ENCODE results near the gene IPO11.

Gene IPO11

GRCh38 chr5:62403411-62404250 lies 8.9 kb upstream of the IPO11 start, which contains the start of gene DIMT1:
TSS of gene DIMT1 (minus strand) at chr5:62403905. CDS start at chr5:62403772, 133 bp downstream.
- Histone ChIP-seq H3K36me3 (ENCODE audit: control insufficient read depth, insufficient read depth, low read length) (peaks cover 3% of the 10 kb centered on the region), H3K4me3 (ENCODE audit: low read length) (peak within 1 kb of the TSS; percentile 95), H3K4me1 (ENCODE audit: control insufficient read depth, insufficient read depth, low read length) (peaks cover 5% of the 10 kb centered on the region), H3K9ac (ENCODE audit: low read length) (peak within 1 kb of the TSS; percentile 63), H3K27ac (ENCODE audit: low read depth, low read length) (peak within 1 kb of the TSS; percentile 83), H3K27me3 (ENCODE audit: control insufficient read depth, insufficient read depth, low read length) (no peaks in the 10 kb centered on the region)

- peak overlapping the region; percentile 78 for H3K4me3 ChIP-seq (ENCODE audit: low read length)
- no peaks in the 10 kb centered on the region for H3K36me3 ChIP-seq (ENCODE audit: control insufficient read depth, insufficient read depth, low read length)
- H3K27ac ChIP-seq (ENCODE audit: low read depth, low read length), result no peak overlapping the region
- H3K9ac ChIP-seq (ENCODE audit: low read length), result no peak overlapping the region
- peaks cover 11% of the 10 kb centered on the region for H3K4me1 ChIP-seq (ENCODE audit: control insufficient read depth, insufficient read depth, low read length)
- H3K27me3 ChIP-seq (ENCODE audit: control insufficient read depth, insufficient read depth, low read length), result no peaks in the 10 kb centered on the region
Measured at GRCh38 chr5:62413711-62414110, 1.1 kb downstream of the IPO11 start.

- peaks cover 3% of the 10 kb centered on the region for H3K4me1 ChIP-seq (ENCODE audit: control insufficient read depth, insufficient read depth, low read length)
- H3K27ac ChIP-seq (ENCODE audit: low read depth, low read length), result no peak overlapping the region
- no peak overlapping the region for H3K9ac ChIP-seq (ENCODE audit: low read length)
Measured at GRCh38 chr5:62418462-62419076, 6.0 kb downstream of the IPO11 start.

DNA sequence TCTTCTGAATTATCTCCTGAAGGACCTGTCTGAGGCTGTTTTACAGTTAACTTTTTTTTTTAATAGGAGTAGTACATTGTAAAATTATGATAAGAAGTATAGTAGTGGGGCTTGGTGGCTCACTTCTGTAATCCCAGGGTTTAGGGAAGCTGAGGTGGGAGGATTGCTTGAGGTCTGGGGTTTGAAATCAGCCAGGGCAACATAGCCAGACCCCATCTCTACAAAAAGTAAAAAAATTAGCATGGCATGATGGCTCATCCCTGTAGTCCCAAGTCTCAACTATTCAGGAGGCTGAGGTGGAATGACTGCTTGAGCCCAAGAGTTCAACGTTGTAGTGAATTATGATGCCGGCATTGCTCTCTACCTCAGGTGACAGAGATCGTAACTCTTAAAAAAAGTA lies 7.0 kb downstream of the IPO11 start:
- no peak overlapping the region for H3K9ac ChIP-seq (ENCODE audit: low read length)
- H3K27me3 ChIP-seq (ENCODE audit: control insufficient read depth, insufficient read depth, low read length), result no peaks in the 10 kb centered on the region
- H3K4me1 ChIP-seq (ENCODE audit: control insufficient read depth, insufficient read depth, low read length), result no peaks in the 10 kb centered on the region
- no peak overlapping the region for H3K27ac ChIP-seq (ENCODE audit: low read depth, low read length)
- H3K36me3 ChIP-seq (ENCODE audit: control insufficient read depth, insufficient read depth, low read length), result no peaks in the 10 kb centered on the region
- no peak overlapping the region for H3K4me3 ChIP-seq (ENCODE audit: low read length)

More at GRCh38 chr5:62418462-62419076, 6.0 kb downstream of the IPO11 start:
- no peaks in the 10 kb centered on the region for H3K36me3 ChIP-seq (ENCODE audit: control insufficient read depth, insufficient read depth, low read length)
- H3K4me3 ChIP-seq (ENCODE audit: low read length), result no peak overlapping the region
- no peaks in the 10 kb centered on the region for H3K27me3 ChIP-seq (ENCODE audit: control insufficient read depth, insufficient read depth, low read length)

GRCh38 chr5:62421414-62421813 lies 8.9 kb downstream of the IPO11 start:
- Histone ChIP-seq H3K27me3 (ENCODE audit: control insufficient read depth, insufficient read depth, low read length) (no peaks in the 10 kb centered on the region), H3K36me3 (ENCODE audit: control insufficient read depth, insufficient read depth, low read length) (no peaks in the 10 kb centered on the region), H3K4me1 (ENCODE audit: control insufficient read depth, insufficient read depth, low read length) (no peaks in the 10 kb centered on the region), H3K9ac (ENCODE audit: low read length) (no peak overlapping the region), H3K4me3 (ENCODE audit: low read length) (no peak overlapping the region), H3K27ac (ENCODE audit: low read depth, low read length) (no peak overlapping the region)

- no peaks in the 10 kb centered on the region for H3K27me3 ChIP-seq (ENCODE audit: control insufficient read depth, insufficient read depth, low read length)
- H3K36me3 ChIP-seq (ENCODE audit: control insufficient read depth, insufficient read depth, low read length), result no peaks in the 10 kb centered on the region
- no peak overlapping the region for H3K9ac ChIP-seq (ENCODE audit: low read length)
- H3K27ac ChIP-seq (ENCODE audit: low read depth, low read length), result no peak overlapping the region
- H3K4me1 ChIP-seq (ENCODE audit: control insufficient read depth, insufficient read depth, low read length), result no peaks in the 10 kb centered on the region
- H3K4me3 ChIP-seq (ENCODE audit: low read length), result no peak overlapping the region
Measured at GRCh38 chr5:62424763-62425162, 12.2 kb downstream of the IPO11 start.

GRCh38 chr5:62431735-62432620 lies 19.4 kb downstream of the IPO11 start:
- Histone ChIP-seq H3K27me3 (ENCODE audit: control insufficient read depth, insufficient read depth, low read length) (no peaks in the 10 kb centered on the region), H3K9ac (ENCODE audit: low read length) (no peak overlapping the region), H3K36me3 (ENCODE audit: control insufficient read depth, insufficient read depth, low read length) (no peaks in the 10 kb centered on the region), H3K4me1 (ENCODE audit: control insufficient read depth, insufficient read depth, low read length) (no peaks in the 10 kb centered on the region), H3K27ac (ENCODE audit: low read depth, low read length) (no peak overlapping the region), H3K4me3 (ENCODE audit: low read length) (no peak overlapping the region)

- Histone ChIP-seq H3K4me3 (ENCODE audit: low read length) (no peak overlapping the region), H3K4me1 (ENCODE audit: control insufficient read depth, insufficient read depth, low read length) (no peaks in the 10 kb centered on the region), H3K27ac (ENCODE audit: low read depth, low read length) (no peak overlapping the region), H3K27me3 (ENCODE audit: control insufficient read depth, insufficient read depth, low read length) (no peaks in the 10 kb centered on the region), H3K9ac (ENCODE audit: low read length) (no peak overlapping the region), H3K36me3 (ENCODE audit: control insufficient read depth, insufficient read depth, low read length) (no peaks in the 10 kb centered on the region)
Measured at GRCh38 chr5:62432621-62433064, 20.1 kb downstream of the IPO11 start.

GRCh38 chr5:62448528-62448927 lies 36.0 kb downstream of the IPO11 start:
- Histone ChIP-seq H3K27me3 (ENCODE audit: control insufficient read depth, insufficient read depth, low read length) (no peaks in the 10 kb centered on the region), H3K4me3 (ENCODE audit: low read length) (no peak overlapping the region), H3K36me3 (ENCODE audit: control insufficient read depth, insufficient read depth, low read length) (no peaks in the 10 kb centered on the region), H3K27ac (ENCODE audit: low read depth, low read length) (no peak overlapping the region), H3K4me1 (ENCODE audit: control insufficient read depth, insufficient read depth, low read length) (no peaks in the 10 kb centered on the region), H3K9ac (ENCODE audit: low read length) (no peak overlapping the region)

DNA sequence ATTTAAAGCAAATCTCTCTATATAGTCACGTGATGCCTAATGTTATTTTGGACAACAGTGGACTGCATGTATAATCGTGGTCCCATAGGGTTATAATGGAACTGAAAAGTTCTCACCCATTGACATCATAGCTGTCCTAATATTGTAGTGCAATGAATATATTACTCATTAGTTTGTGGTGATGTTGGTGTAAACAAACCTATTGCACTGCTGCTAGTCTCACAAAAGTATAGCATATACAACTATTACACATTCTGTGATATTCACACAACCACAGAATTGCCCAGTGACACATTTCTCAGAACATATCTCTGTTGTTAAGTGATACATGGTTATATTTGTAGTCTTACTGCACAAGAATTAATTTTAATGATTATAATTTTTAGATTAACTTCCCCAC lies 37.7 kb downstream of the IPO11 start:
- H3K36me3 ChIP-seq (ENCODE audit: control insufficient read depth, insufficient read depth, low read length), result no peaks in the 10 kb centered on the region
- no peak overlapping the region for H3K4me3 ChIP-seq (ENCODE audit: low read length)
- no peak overlapping the region for H3K9ac ChIP-seq (ENCODE audit: low read length)
- H3K27ac ChIP-seq (ENCODE audit: low read depth, low read length), result no peak overlapping the region
- no peaks in the 10 kb centered on the region for H3K4me1 ChIP-seq (ENCODE audit: control insufficient read depth, insufficient read depth, low read length)
- H3K27me3 ChIP-seq (ENCODE audit: control insufficient read depth, insufficient read depth, low read length), result no peaks in the 10 kb centered on the region

GRCh38 chr5:62457071-62457470 lies 44.5 kb downstream of the IPO11 start:
- Histone ChIP-seq H3K36me3 (ENCODE audit: control insufficient read depth, insufficient read depth, low read length) (no peaks in the 10 kb centered on the region), H3K4me3 (ENCODE audit: low read length) (no peak overlapping the region), H3K27ac (ENCODE audit: low read depth, low read length) (no peak overlapping the region), H3K27me3 (ENCODE audit: control insufficient read depth, insufficient read depth, low read length) (no peaks in the 10 kb centered on the region), H3K4me1 (ENCODE audit: control insufficient read depth, insufficient read depth, low read length) (no peaks in the 10 kb centered on the region), H3K9ac (ENCODE audit: low read length) (no peak overlapping the region)

GRCh38 chr5:62460578-62460983 lies 48.0 kb downstream of the IPO11 start:
- Histone ChIP-seq H3K4me1 (ENCODE audit: control insufficient read depth, insufficient read depth, low read length) (no peaks in the 10 kb centered on the region), H3K27me3 (ENCODE audit: control insufficient read depth, insufficient read depth, low read length) (no peaks in the 10 kb centered on the region), H3K4me3 (ENCODE audit: low read length) (no peak overlapping the region), H3K9ac (ENCODE audit: low read length) (no peak overlapping the region), H3K27ac (ENCODE audit: low read depth, low read length) (no peak overlapping the region), H3K36me3 (ENCODE audit: control insufficient read depth, insufficient read depth, low read length) (no peaks in the 10 kb centered on the region)

Measured in rectal smooth muscle tissue (tissue), 1 donor.